GM12878 (cell line): ENCODE measurements around the gene SMOC2. TPM values are rescaled to one million over a fixed set of nuclear protein-coding genes. Genes with fewer than 3 reads are reported as not detected.

Experiments used
- ATAC-seq: fragments of 200-7000 bp; cut with Tn5 transposase; 3 replicates; pipeline ENCODE4 v1.9.1; 2020; ENCODE audit warnings: mild to moderate bottlenecking, moderate library complexity
- BruUV-seq: library from RNA; stranded (reverse); fragments of 400-500 nt; replicated peaks from 2 replicates; lab custom pipeline; 2021; lab: Mats Ljungman, UMichigan
- CTCF ChIA-PET: fragments of 300-600 bp; sonication (Branson Sonifier 250); formaldehyde crosslinking; extraction: SDS; loops from one replicate; lab custom pipeline; 2021; ENCODE audit warnings: inconsistent platforms; lab: Yijun Ruan, JAX
- POLR2A ChIA-PET: fragments of 350-600 bp; formaldehyde crosslinking; extraction: SDS; loops from one replicate; lab custom pipeline; 2021; ENCODE audit warnings: inconsistent platforms; lab: Charles Lee
- RAD21 ChIA-PET: fragments of 300-600 bp; sonication (Branson Sonifier 250); formaldehyde crosslinking; loops from one replicate; lab custom pipeline; 2023; ENCODE audit warnings: antibody characterized with exemption; ENCODE audit not compliant: unreplicated experiment; lab: Charles Lee
- SMC1A ChIA-PET: fragments of 300-600 bp; sonication (Branson Sonifier 250); formaldehyde crosslinking; loops from one replicate; lab custom pipeline; 2023; ENCODE audit not compliant: unreplicated experiment, uncharacterized antibody; lab: Charles Lee
- DNase-seq: peaks from one replicate; pipeline ENCODE4 v3.0.0-alpha.2; 2011; ENCODE audit warnings: low read depth, low spot score
- FAIRE-seq: peaks from 3 replicates; lab custom pipeline; 2011; peaks lifted over from hg19 to GRCh38; lab: Jason Lieb, UNC
- H2AFZ ChIP-seq: 2 replicates; pipeline ENCODE4 v1.6.0; 2011; ENCODE audit warnings: low read depth, low read length, control low read depth; ENCODE audit not compliant: control insufficient read depth
- H3K27ac ChIP-seq: 2 replicates; pipeline ENCODE4 v1.5.1; 2011; ENCODE audit warnings: control low read depth; ENCODE audit not compliant: control insufficient read depth, insufficient read depth
- H3K27me3 ChIP-seq, 2 experiments: replicated peaks in 1 of 2; 2 replicates each; pipeline versions ENCODE4 v1.6.0 to v1.6.1; 2011; ENCODE audit warnings: low read length in 1 of 2; ENCODE audit not compliant: control insufficient read depth in 2 of 2, insufficient read depth in 2 of 2
- H3K36me3 ChIP-seq, 2 experiments: 2 replicates each; pipeline ENCODE4 v1.5.1; 2011; ENCODE audit warnings: low read length in 1 of 2; ENCODE audit not compliant: control insufficient read depth in 2 of 2, insufficient read depth in 2 of 2
- H3K4me1 ChIP-seq: 2 replicates; pipeline ENCODE4 v1.6.1; 2011; ENCODE audit warnings: mild to moderate bottlenecking, low read length, moderate library complexity, mixed read lengths; ENCODE audit not compliant: control insufficient read depth, insufficient read depth
- H3K4me2 ChIP-seq: 2 replicates; pipeline ENCODE4 v1.6.0; 2011; ENCODE audit warnings: control low read depth; ENCODE audit not compliant: control insufficient read depth, insufficient read depth
- H3K4me3 ChIP-seq: fragments of 200-600 bp; sonication (generic); 2 replicates; pipeline ENCODE4 v1.5.1; 2016
- H3K79me2 ChIP-seq: 2 replicates; pipeline ENCODE4 v1.6.0; 2011; ENCODE audit warnings: low read length; ENCODE audit not compliant: control insufficient read depth, insufficient read depth
- H3K9ac ChIP-seq: 2 replicates; pipeline ENCODE4 v1.8.0; 2011; ENCODE audit warnings: low read length, control low read depth, mixed read lengths; ENCODE audit not compliant: control insufficient read depth, insufficient read depth
- H3K9me3 ChIP-seq: replicated peaks from 3 replicates; pipeline ENCODE4 v1.5.1; 2011; ENCODE audit warnings: mild to moderate bottlenecking, low read length; ENCODE audit not compliant: control insufficient read depth, insufficient read depth
- H4K20me1 ChIP-seq: 2 replicates; pipeline ENCODE4 v1.6.0; 2011; ENCODE audit not compliant: control insufficient read depth, insufficient read depth
- CBX5 ChIP-seq: sonication (generic); IDR thresholded peaks from 2 replicates; pipeline ENCODE4 v1.6.1; 2016; ENCODE audit warnings: low read depth, moderate library complexity, mild to moderate bottlenecking, inconsistent platforms
- GABPA ChIP-seq: IDR thresholded peaks from 2 replicates; pipeline ENCODE4 v1.6.1; 2014; ENCODE audit warnings: antibody characterized with exemption, low read depth, mild to moderate bottlenecking, inconsistent platforms
- IRF4 ChIP-seq: IDR thresholded peaks from 2 replicates; pipeline ENCODE4 v1.6.1; 2011; ENCODE audit warnings: low read depth, low read length
- MXI1 ChIP-seq: fragments of 150-350 bp; IDR thresholded peaks from 2 replicates; pipeline ENCODE4 v1.6.1; 2011; ENCODE audit warnings: low read depth, mild to moderate bottlenecking, inconsistent platforms, low read length, improper control_type of control experiment
- NRF1 ChIP-seq: conservative IDR thresholded peaks from 2 replicates; pipeline ENCODE4 v1.6.1; 2011; ENCODE audit warnings: mild to moderate bottlenecking, low read depth, low read length, improper control_type of control experiment
- SPI1 ChIP-seq: IDR thresholded peaks from 2 replicates; pipeline ENCODE4 v1.6.1; 2011; ENCODE audit warnings: low read depth, mild to moderate bottlenecking, low read length, moderate library complexity, borderline replicate concordance; ENCODE audit not compliant: insufficient read depth
- SREBF2 ChIP-seq: IDR thresholded peaks from 2 replicates; pipeline ENCODE4 v1.6.1; 2012; ENCODE audit warnings: mild to moderate bottlenecking, low read length
- ZNF384 ChIP-seq: IDR thresholded peaks from 2 replicates; pipeline ENCODE4 v1.6.1; 2012; ENCODE audit warnings: low read depth, mild to moderate bottlenecking, low read length, improper control_type of control experiment, borderline replicate concordance
- WGBS: methylation state at CpG from one replicate; pipeline ENCODE4 v1.1.6; 2016; ENCODE audit warnings: low lambda C conversion rate; ENCODE audit not compliant: insufficient replicate concordance, insufficient coverage; ENCODE audit errors: missing lambda C conversion rate; 5-methylcytosine and 5-hydroxymethylcytosine counted together
- in situ Hi-C: fragments of 300-500 bp; cut with MboI; formaldehyde crosslinking; loops from 9 replicates; pipeline ENCODE4 v1.14.3; 2018; ENCODE audit warnings: mixed read lengths
- intact Hi-C: fragments of 100-400 bp; cut with micrococcal nuclease; formaldehyde crosslinking; loops from one replicate; pipeline ENCODE4 v1.14.2; 2022; ENCODE audit not compliant: unreplicated experiment
- polyA plus RNA-seq, 11 experiments: library from polyadenylated mRNA; depleted of rRNA in 4 of 11; unstranded in 6 of 11; stranded (reverse) in 5 of 11; fragments of >200 nt; fragmentation: Nextera tagmentation in 4 of 11; fragmentation: Illumina TruSeq in 1 of 11; extraction: Ambion mirVana in 4 of 11; extraction: Trizol in 1 of 11; gene quantifications; 1 replicate in 1 of 11; 2 replicates in 10 of 11; pipeline versions ENCODE4 v1.2.1 to v1.2.3, GENCODE V29; 2011 to 2016; ENCODE audit warnings: inconsistent platforms in 2 of 11, missing spikeins in 2 of 11, low read depth in 1 of 11
- total RNA-seq, 4 experiments: library from RNA; depleted of rRNA in 3 of 4; stranded (reverse); fragments of >200 nt in 3 of 4; fragmentation: Illumina TruSeq in 1 of 4; extraction: Trizol in 1 of 4; gene quantifications; 2 replicates each; pipeline versions ENCODE4 v1.2.1 to v1.2.3, GENCODE V29; 2013 to 2021
- TF ChIP-seq, protein P1 (sequence below): fragments of 450-650 bp; IDR thresholded peaks from 2 replicates; pipeline ENCODE4 v1.6.1; 2017; ENCODE audit warnings: mild to moderate bottlenecking, moderate library complexity
- TF ChIP-seq, protein P2 (sequence below): fragments of 450-650 bp; IDR thresholded peaks from 2 replicates; pipeline ENCODE4 v1.6.1; 2017; ENCODE audit warnings: mild to moderate bottlenecking, low read depth, inconsistent platforms; ENCODE audit not compliant: poor library complexity, severe bottlenecking

SMOC2 gene
- total and polyA plus RNA-seq, 10 of the 15 experiments (the other 5 are each of a cell fraction or from before 2014, with no cell fraction given): 0.10 to 0.12 TPM; not detected in 8

DNA sequence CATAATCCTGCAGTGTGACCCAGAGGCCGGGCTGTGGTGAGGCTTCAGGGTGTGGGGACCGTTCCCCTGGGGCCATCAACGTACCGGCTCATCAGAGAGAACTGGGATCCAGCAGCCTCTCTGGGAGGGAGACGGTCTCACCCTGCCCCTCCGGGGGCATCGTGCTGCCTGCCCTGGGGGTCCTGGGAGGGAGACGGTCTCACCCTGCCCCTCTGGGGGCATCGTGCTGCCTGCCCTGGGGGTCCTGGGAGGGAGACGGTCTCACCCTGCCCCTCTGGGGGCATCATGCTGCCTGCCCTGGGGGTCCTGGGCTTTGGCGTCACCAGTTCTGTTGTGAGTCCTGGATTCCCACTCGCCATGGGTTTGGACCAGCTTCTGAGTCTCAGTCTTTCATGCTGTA, 17.1 kb downstream of the SMOC2 start (continued):
- TF ChIP-seq, protein P1, sequence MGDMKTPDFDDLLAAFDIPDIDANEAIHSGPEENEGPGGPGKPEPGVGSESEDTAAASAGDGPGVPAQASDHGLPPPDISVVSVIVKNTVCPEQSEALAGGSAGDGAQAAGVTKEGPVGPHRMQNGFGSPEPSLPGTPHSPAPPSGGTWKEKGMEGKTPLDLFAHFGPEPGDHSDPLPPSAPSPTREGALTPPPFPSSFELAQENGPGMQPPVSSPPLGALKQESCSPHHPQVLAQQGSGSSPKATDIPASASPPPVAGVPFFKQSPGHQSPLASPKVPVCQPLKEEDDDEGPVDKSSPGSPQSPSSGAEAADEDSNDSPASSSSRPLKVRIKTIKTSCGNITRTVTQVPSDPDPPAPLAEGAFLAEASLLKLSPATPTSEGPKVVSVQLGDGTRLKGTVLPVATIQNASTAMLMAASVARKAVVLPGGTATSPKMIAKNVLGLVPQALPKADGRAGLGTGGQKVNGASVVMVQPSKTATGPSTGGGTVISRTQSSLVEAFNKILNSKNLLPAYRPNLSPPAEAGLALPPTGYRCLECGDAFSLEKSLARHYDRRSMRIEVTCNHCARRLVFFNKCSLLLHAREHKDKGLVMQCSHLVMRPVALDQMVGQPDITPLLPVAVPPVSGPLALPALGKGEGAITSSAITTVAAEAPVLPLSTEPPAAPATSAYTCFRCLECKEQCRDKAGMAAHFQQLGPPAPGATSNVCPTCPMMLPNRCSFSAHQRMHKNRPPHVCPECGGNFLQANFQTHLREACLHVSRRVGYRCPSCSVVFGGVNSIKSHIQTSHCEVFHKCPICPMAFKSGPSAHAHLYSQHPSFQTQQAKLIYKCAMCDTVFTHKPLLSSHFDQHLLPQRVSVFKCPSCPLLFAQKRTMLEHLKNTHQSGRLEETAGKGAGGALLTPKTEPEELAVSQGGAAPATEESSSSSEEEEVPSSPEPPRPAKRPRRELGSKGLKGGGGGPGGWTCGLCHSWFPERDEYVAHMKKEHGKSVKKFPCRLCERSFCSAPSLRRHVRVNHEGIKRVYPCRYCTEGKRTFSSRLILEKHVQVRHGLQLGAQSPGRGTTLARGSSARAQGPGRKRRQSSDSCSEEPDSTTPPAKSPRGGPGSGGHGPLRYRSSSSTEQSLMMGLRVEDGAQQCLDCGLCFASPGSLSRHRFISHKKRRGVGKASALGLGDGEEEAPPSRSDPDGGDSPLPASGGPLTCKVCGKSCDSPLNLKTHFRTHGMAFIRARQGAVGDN: no peak
- TF ChIP-seq MXI1 (no peak), SREBF2 (no peak), ZNF384 (no peak), SPI1 (no peak)
- TF ChIP-seq, protein P2, sequence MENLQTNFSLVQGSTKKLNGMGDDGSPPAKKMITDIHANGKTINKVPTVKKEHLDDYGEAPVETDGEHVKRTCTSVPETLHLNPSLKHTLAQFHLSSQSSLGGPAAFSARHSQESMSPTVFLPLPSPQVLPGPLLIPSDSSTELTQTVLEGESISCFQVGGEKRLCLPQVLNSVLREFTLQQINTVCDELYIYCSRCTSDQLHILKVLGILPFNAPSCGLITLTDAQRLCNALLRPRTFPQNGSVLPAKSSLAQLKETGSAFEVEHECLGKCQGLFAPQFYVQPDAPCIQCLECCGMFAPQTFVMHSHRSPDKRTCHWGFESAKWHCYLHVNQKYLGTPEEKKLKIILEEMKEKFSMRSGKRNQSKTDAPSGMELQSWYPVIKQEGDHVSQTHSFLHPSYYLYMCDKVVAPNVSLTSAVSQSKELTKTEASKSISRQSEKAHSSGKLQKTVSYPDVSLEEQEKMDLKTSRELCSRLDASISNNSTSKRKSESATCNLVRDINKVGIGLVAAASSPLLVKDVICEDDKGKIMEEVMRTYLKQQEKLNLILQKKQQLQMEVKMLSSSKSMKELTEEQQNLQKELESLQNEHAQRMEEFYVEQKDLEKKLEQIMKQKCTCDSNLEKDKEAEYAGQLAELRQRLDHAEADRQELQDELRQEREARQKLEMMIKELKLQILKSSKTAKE: no peak

DNA sequence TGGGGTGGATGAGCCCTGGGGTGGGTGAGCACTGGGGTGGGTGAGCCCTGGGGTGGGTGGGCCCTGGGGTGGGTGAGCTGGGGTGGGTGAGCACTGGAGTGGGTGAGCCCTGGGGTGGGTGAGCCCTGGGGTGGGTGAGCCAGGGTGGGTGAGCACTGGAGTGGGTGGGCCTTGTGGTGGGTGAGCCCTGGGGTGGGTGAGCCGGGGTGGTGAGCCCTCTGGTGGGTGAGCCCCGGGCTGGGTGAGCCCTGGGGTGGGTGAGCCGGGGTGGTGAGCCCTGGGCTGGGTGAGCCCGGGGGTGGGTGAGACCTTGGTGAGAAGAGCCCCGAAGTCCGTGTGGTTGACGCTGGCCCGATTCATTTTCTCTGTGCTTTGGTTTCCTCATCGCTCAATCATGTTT, 18.6 kb downstream of the SMOC2 start:
- Histone ChIP-seq H3K27me3 (no peaks in the 10 kb centered on the region), H3K36me3 (no peaks in the 10 kb centered on the region), H3K79me2 (no peaks in the 10 kb centered on the region), H3K9ac (no peak overlapping the region), H3K4me2 (no peak overlapping the region), H3K9me3 (no peaks in the 10 kb centered on the region), H4K20me1 (no peaks in the 10 kb centered on the region)
- ChIA-PET CTCF (no interaction called here), SMC1A (no interaction called here)
- BruUV-seq: no TSS peak
- DNase-seq: no peak
- TF ChIP-seq IRF4 (no peak), CBX5 (no peak), GABPA (no peak), NRF1 (no peak)
- TF ChIP-seq, all 136 proteins: peak for 0
- H3K4me3 ChIP-seq: no peak overlapping the region
- intact Hi-C loops: no loop called here
- no peak overlapping the region for H3K27ac ChIP-seq
- ChIA-PET RAD21 (no interaction called here), POLR2A (no interaction called here)
- ATAC-seq: no peak
- H3K4me1 ChIP-seq: no peaks in the 10 kb centered on the region
- no peak for FAIRE-seq
- H2AFZ ChIP-seq: no peak overlapping the region
- in situ Hi-C loops: no loop called here
- 48% methylated on average over 2 of the region's 9 CpGs for WGBS
